ENCODE measurements around the gene AVPI1.

The AVPI1 gene

GRCh38 chr10:97690133-97690532, 3.1 kb upstream of the AVPI1 start:
- no peak overlapping the region for H3K4me3 ChIP-seq (ENCODE audit: low read depth, low read length)
- TF ChIP-seq CTCF (IDR thresholded peaks at IDR 0.05; ENCODE audit: low read depth, low read length) = no peak
- no peak for TF ChIP-seq MYC (IDR thresholded peaks at IDR 0.05; ENCODE audit: low read depth, low read length)
- TF ChIP-seq MAX (IDR thresholded peaks at IDR 0.05; ENCODE audit: low read depth, low read length) = no peak
- TF ChIP-seq POLR2A (IDR thresholded peaks at IDR 0.05; ENCODE audit: extremely low read depth, insufficient read length) = no peak

GRCh38 chr10:97689559-97690020, 2.5 kb upstream of the AVPI1 start:
- H3K4me3 ChIP-seq (ENCODE audit: low read depth, low read length) = no peak overlapping the region
- peak; percentile 58 for DNase-seq (ENCODE audit: low read depth)
- no peak for TF ChIP-seq CTCF (IDR thresholded peaks at IDR 0.05; ENCODE audit: low read depth, low read length)
- peak; percentile 58; the same call in 1 of the 2 replicates for TF ChIP-seq MAX (IDR thresholded peaks at IDR 0.05; ENCODE audit: low read depth, low read length)
- no peak for TF ChIP-seq POLR2A (IDR thresholded peaks at IDR 0.05; ENCODE audit: extremely low read depth, insufficient read length)
- TF ChIP-seq MYC (IDR thresholded peaks at IDR 0.05; ENCODE audit: low read depth, low read length) = no peak

More at GRCh38 chr10:97690133-97690532, 3.1 kb upstream of the AVPI1 start:
- DNase-seq (ENCODE audit: low read depth) = no peak

GRCh38 chr10:97687785-97688781, 1.0 kb upstream of the AVPI1 start:
- TF ChIP-seq CTCF (IDR thresholded peaks at IDR 0.05; ENCODE audit: low read depth, low read length) = no peak
- no peak for TF ChIP-seq POLR2A (IDR thresholded peaks at IDR 0.05; ENCODE audit: extremely low read depth, insufficient read length)
- peak; percentile 48; the same call in 1 of the 2 replicates for TF ChIP-seq MYC (IDR thresholded peaks at IDR 0.05; ENCODE audit: low read depth, low read length)
- TF ChIP-seq MAX (IDR thresholded peaks at IDR 0.05; ENCODE audit: low read depth, low read length) = peak; percentile 43
- peak; percentile 50 for DNase-seq (ENCODE audit: low read depth)
- peak overlapping the region; percentile 40 for H3K4me3 ChIP-seq (ENCODE audit: low read depth, low read length)

- no peak for TF ChIP-seq CTCF (IDR thresholded peaks at IDR 0.05; ENCODE audit: low read depth, low read length)
- no peak for TF ChIP-seq POLR2A (IDR thresholded peaks at IDR 0.05; ENCODE audit: extremely low read depth, insufficient read length)
- no peak for TF ChIP-seq MAX (IDR thresholded peaks at IDR 0.05; ENCODE audit: low read depth, low read length)
- peak overlapping the region; percentile 56 for H3K4me3 ChIP-seq (ENCODE audit: low read depth, low read length)
- DNase-seq (ENCODE audit: low read depth) = no peak
Measured at GRCh38 chr10:97686301-97686961, 610 bp downstream of the AVPI1 start.

- TF ChIP-seq MAX (IDR thresholded peaks at IDR 0.05; ENCODE audit: low read depth, low read length) = no peak
- TF ChIP-seq POLR2A (IDR thresholded peaks at IDR 0.05; ENCODE audit: extremely low read depth, insufficient read length) = no peak
- no peak for TF ChIP-seq MYC (IDR thresholded peaks at IDR 0.05; ENCODE audit: low read depth, low read length)
- TF ChIP-seq CTCF (IDR thresholded peaks at IDR 0.05; ENCODE audit: low read depth, low read length) = no peak
- no peak overlapping the region for H3K4me3 ChIP-seq (ENCODE audit: low read depth, low read length)
- no peak for DNase-seq (ENCODE audit: low read depth)
Measured at GRCh38 chr10:97685395-97685958, 1.6 kb downstream of the AVPI1 start.
